ENCODE data around the gene ELMO2.

Gene ELMO2

GRCh38 chr20:46367967-46368901 is 38.2 kb downstream of the ELMO2 start:
- DNase-seq (ENCODE audit: low read depth) = no peak

GRCh38 chr20:46367234-46367633 is 39.2 kb downstream of the ELMO2 start:
- no peak for DNase-seq (ENCODE audit: low read depth)

GRCh38 chr20:46366826-46367225 is 39.6 kb downstream of the ELMO2 start:
- no peak for DNase-seq (ENCODE audit: low read depth)

- DNase-seq (ENCODE audit: low read depth) = no peak
Measured at GRCh38 chr20:46365487-46366220, 40.8 kb downstream of the ELMO2 start.

- DNase-seq (ENCODE audit: low read depth) = no peak
Measured at GRCh38 chr20:46364670-46365486, 41.5 kb downstream of the ELMO2 start.

- peak; percentile 83 for DNase-seq (ENCODE audit: low read depth)
Measured at GRCh38 chr20:46363874-46364669, 42.3 kb downstream of the ELMO2 start.

GRCh38 chr20:46362921-46363867 is 43.2 kb downstream of the ELMO2 start:
- DNase-seq (ENCODE audit: low read depth) = no peak

- no peak for DNase-seq (ENCODE audit: low read depth)
Measured at GRCh38 chr20:46361811-46362210, 44.6 kb downstream of the ELMO2 start.

GRCh38 chr20:46361381-46361780 is 45.0 kb downstream of the ELMO2 start:
- no peak for DNase-seq (ENCODE audit: low read depth)

GRCh38 chr20:46359233-46359751 is 47.1 kb downstream of the ELMO2 start:
- DNase-seq (ENCODE audit: low read depth) = no peak

- no peak for DNase-seq (ENCODE audit: low read depth)
Measured at GRCh38 chr20:46358346-46359058, 47.9 kb downstream of the ELMO2 start.

- no peak for DNase-seq (ENCODE audit: low read depth)
Measured at GRCh38 chr20:46357030-46357514, 49.3 kb downstream of the ELMO2 start.

- DNase-seq (ENCODE audit: low read depth) = no peak
Measured at GRCh38 chr20:46356195-46357029, 50.0 kb downstream of the ELMO2 start.

GRCh38 chr20:46355778-46356177 is 50.6 kb downstream of the ELMO2 start:
- DNase-seq (ENCODE audit: low read depth) = no peak

GRCh38 chr20:46354920-46355654 is 51.3 kb downstream of the ELMO2 start:
- DNase-seq (ENCODE audit: low read depth) = no peak

- no peak for DNase-seq (ENCODE audit: low read depth)
Measured at GRCh38 chr20:46354207-46354555, 52.2 kb downstream of the ELMO2 start.

- DNase-seq (ENCODE audit: low read depth) = no peak
Measured at GRCh38 chr20:46353500-46354206, 52.8 kb downstream of the ELMO2 start.

Measured in activated T-helper 1 cell treated with Interleukin-2 at 50 U/mL for 16 hours (primary cell).